T-cell (primary cell): ENCODE results near the gene ZNF586. TPM values are rescaled to one million over a fixed set of nuclear protein-coding genes. Genes with fewer than 3 reads are reported as not detected.

ENCODE experiments used
- ATAC-seq, 4 experiments: fragments of 200-7000 bp in 3 of 4; fragments of 150-1000 bp in 1 of 4; cut with Tn5 transposase; replicated peaks in 1 of 4; 1 replicate in 3 of 4; 2 replicates in 1 of 4; pipeline ENCODE4 v1.10.0; 2021; ENCODE audit warnings: moderate library complexity in 3 of 4, mild to moderate bottlenecking in 2 of 4, moderate number of reproducible peaks in 1 of 4
- CTCF ChIA-PET, 2 donors: fragments of 300-600 bp; sonication (Branson Sonifier 250); formaldehyde crosslinking; loops; one replicate each; lab custom pipeline; 2022; ENCODE audit warnings: antibody characterized with exemption in 2 of 2; lab: Charles Lee
- POLR2A ChIA-PET, 2 donors: fragments of 300-600 bp; sonication (Branson Sonifier 250); formaldehyde crosslinking; loops; one replicate each; lab custom pipeline; 2022; ENCODE audit warnings: antibody characterized with exemption in 2 of 2; lab: Charles Lee
- DNase-seq, 35 experiments: peaks; one replicate each; pipeline versions ENCODE4 v3.0.0 to v3.0.0-alpha.2; 2013 to 2023
- H3K27ac ChIP-seq: one replicate; pipeline ENCODE4 v1.5.1; 2013; ENCODE audit warnings: low read length
- H3K27me3 ChIP-seq, 2 experiments: replicated peaks in 1 of 2; 1 replicate in 1 of 2; 2 replicates in 1 of 2; pipeline versions ENCODE4 v1.6.1 to v1.7.0; 2013; ENCODE audit warnings: low read length in 1 of 2, mixed read lengths in 1 of 2; ENCODE audit not compliant: control insufficient read depth in 2 of 2, insufficient read depth in 2 of 2; ENCODE audit errors: extremely low read depth in 1 of 2
- H3K36me3 ChIP-seq, 2 donors: 1 replicate in 1 of 2; 2 replicates in 1 of 2; pipeline versions ENCODE4 v1.6.1 to v1.7.0; 2013; ENCODE audit warnings: low read length in 1 of 2; ENCODE audit not compliant: control insufficient read depth in 2 of 2, insufficient read depth in 1 of 2; ENCODE audit errors: extremely low read depth in 1 of 2
- H3K4me1 ChIP-seq, 2 experiments: 1 replicate in 1 of 2; 2 replicates in 1 of 2; pipeline versions ENCODE4 v1.6.1 to v1.7.0; 2013; ENCODE audit warnings: low read length in 2 of 2, mixed read lengths in 1 of 2; ENCODE audit not compliant: insufficient read depth in 2 of 2, control insufficient read depth in 1 of 2; ENCODE audit errors: extremely low read depth in 1 of 2
- H3K4me3 ChIP-seq, 2 donors: 1 replicate in 1 of 2; 2 replicates in 1 of 2; pipeline versions ENCODE4 v1.5.1 to v1.7.0; 2013; ENCODE audit warnings: mild to moderate bottlenecking in 2 of 2, low read length in 1 of 2, moderate library complexity in 1 of 2; ENCODE audit not compliant: control insufficient read depth in 1 of 2; ENCODE audit errors: extremely low read depth in 1 of 2
- H3K9me3 ChIP-seq: 2 replicates; pipeline ENCODE4 v1.7.0; 2013
- H3K27ac Mint-ChIP-seq, 2 donors: one replicate each; pipeline ENCODE4 v1.8.0; 2020 to 2021; ENCODE audit warnings: mild to moderate bottlenecking in 2 of 2, mixed read lengths in 2 of 2
- H3K27me3 Mint-ChIP-seq, 2 donors: one replicate each; pipeline ENCODE4 v1.8.0; 2021 to 2022; ENCODE audit warnings: mixed read lengths in 2 of 2
- H3K36me3 Mint-ChIP-seq: one replicate; pipeline ENCODE4 v1.8.0; 2021; ENCODE audit warnings: mixed read lengths
- H3K4me1 Mint-ChIP-seq, 3 donors: one replicate each; pipeline ENCODE4 v1.8.0; 2020 to 2022; ENCODE audit warnings: mixed read lengths in 3 of 3, mild to moderate bottlenecking in 1 of 3
- H3K4me3 Mint-ChIP-seq, 3 donors: one replicate each; pipeline ENCODE4 v1.8.0; 2020 to 2022; ENCODE audit warnings: mild to moderate bottlenecking in 3 of 3, mixed read lengths in 3 of 3, moderate library complexity in 3 of 3
- H3K9me3 Mint-ChIP-seq, 3 donors: one replicate each; pipeline ENCODE4 v1.8.0; 2020 to 2022; ENCODE audit warnings: mixed read lengths in 3 of 3
- WGBS: methylation state at CpG from one replicate; pipeline ENCODE4 v1.1.5; 2013; ENCODE audit warnings: missing lambda C conversion rate; ENCODE audit not compliant: insufficient coverage; 5-methylcytosine and 5-hydroxymethylcytosine counted together
- total RNA-seq, 35 experiments: library from RNA in 6 of 35; stranded (reverse) in 6 of 35; fragments of 120-200 nt in 1 of 35; gene quantifications; one replicate each; pipeline versions ENCODE4 v1.2.1 to v1.2.4 and lab custom pipeline; 2013 to 2026

Gene ZNF586
- total RNA-seq, 5 donors from 2014 or later (not counting 1 experiment from before 2014, with no cell fraction given): 34.0 to 46.9 (median 40.1) TPM

- peak; percentile 60 to 92 (median 81) for DNase-seq
- Mint-ChIP-seq H3K9me3 (peaks cover 19 to 39% (median 32%) of the 10 kb centered on the region in 3 donors), H3K36me3 (peaks cover 45% of the 10 kb centered on the region), H3K27ac (peak within 1 kb of the TSS; percentile 85 to 92), H3K27me3 (no peaks in the 10 kb centered on the region), H3K4me1 (peaks cover 28 to 42% (median 29%) of the 10 kb centered on the region in 3 donors), H3K4me3 (peak within 1 kb of the TSS; percentile 89 to 100 (median 91))
- Histone ChIP-seq H3K4me1 (peaks cover 9 to 15% of the 10 kb centered on the region in 2 experiments), H3K4me3 (peak within 1 kb of the TSS; percentile 86 to 90), H3K36me3 (peaks cover 10 to 32% of the 10 kb centered on the region in 2 donors), H3K9me3 (peaks cover 12% of the 10 kb centered on the region), H3K27ac (peak within 1 kb of the TSS; percentile 80), H3K27me3 (no peaks in the 10 kb centered on the region)
- WGBS: 2% methylated on average over 50 of the region's 51 CpGs
- POLR2A ChIA-PET: interaction anchor here (0.5 to 1.5 kb wide), 7 partner anchors 19 to 170 kb away, joined by 3 to 12 read pairs (median 3); partner anchors contain the start of genes ZNF417 (in 1 of the 2) and ZNF671 (in 1 of the 2)
- CTCF ChIA-PET: interaction anchor here in 1 of 2 donors (0.7 to 0.9 kb wide), 2 partner anchors 68 to 72 kb away, joined by 3 read pairs; partner anchors contain the start of gene ZNF552
- peak; percentile 98 to 99 (median 99) for ATAC-seq
Observed at GRCh38 chr19:57746580-57747471, 22.6 kb upstream of the ZNF586 start, which contains the start of gene ZNF776. Gene ZNF776 (plus strand): TSS chr19:57746815. CDS start chr19:57747059, 244 bp downstream.

GRCh38 chr19:57747472-57747807 is 22.0 kb upstream of the ZNF586 start:
- Histone ChIP-seq H3K4me3 (peak overlapping the region; percentile 86 to 90), H3K9me3 (peaks cover 12% of the 10 kb centered on the region), H3K4me1 (peaks cover 9 to 15% of the 10 kb centered on the region in 2 experiments), H3K27ac (peak overlapping the region; percentile 80), H3K36me3 (peaks cover 16 to 38% of the 10 kb centered on the region in 2 donors), H3K27me3 (no peaks in the 10 kb centered on the region)
- ChIA-PET CTCF (no interaction called here), POLR2A (interaction anchor here (0.7 to 1.5 kb wide), 2 partner anchors 63 to 169 kb away, joined by 3 to 5 read pairs; partner anchors contain the start of gene ZNF417 (in 1 of the 2))
- no peak for DNase-seq
- 50% methylated on average over 2 of the region's 6 CpGs for WGBS
- peak overlapping the region; percentile 89 to 100 (median 91) for H3K4me3 Mint-ChIP-seq
- peak overlapping the region; percentile 48 to 92 for H3K27ac Mint-ChIP-seq
- peaks cover 24 to 44% (median 35%) of the 10 kb centered on the region in 3 donors for H3K9me3 Mint-ChIP-seq
- no peaks in the 10 kb centered on the region for H3K27me3 Mint-ChIP-seq
- no peak for ATAC-seq
- peaks cover 51% of the 10 kb centered on the region for H3K36me3 Mint-ChIP-seq
- H3K4me1 Mint-ChIP-seq: peaks cover 28 to 44% (median 29%) of the 10 kb centered on the region in 3 donors

DNA sequence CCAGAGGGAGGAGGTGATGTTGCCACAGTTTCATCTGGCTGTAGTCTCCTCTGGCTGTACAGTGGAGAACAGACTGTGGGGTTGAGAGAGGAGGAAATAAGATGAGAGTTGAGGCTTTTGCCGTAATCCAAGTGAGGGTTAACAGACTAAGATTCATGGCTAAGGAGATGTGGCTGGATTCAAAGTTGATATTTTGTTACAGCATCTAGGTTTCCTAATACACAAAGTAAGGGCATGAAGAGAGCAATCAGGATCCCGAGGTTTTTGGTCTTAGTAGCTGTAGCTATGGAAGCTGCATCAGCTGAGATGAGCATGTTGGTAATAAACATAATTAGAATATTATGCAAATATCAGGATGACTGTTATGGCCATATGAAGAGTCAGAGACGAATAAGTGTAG is 21.4 kb upstream of the ZNF586 start:
- H3K4me1 Mint-ChIP-seq: peaks cover 28 to 44% (median 29%) of the 10 kb centered on the region in 3 donors
- Histone ChIP-seq H3K9me3 (peaks cover 16% of the 10 kb centered on the region), H3K27me3 (no peaks in the 10 kb centered on the region), H3K4me3 (peak overlapping the region; percentile 86 to 90), H3K36me3 (peaks cover 22 to 44% of the 10 kb centered on the region in 2 donors), H3K27ac (no peak overlapping the region), H3K4me1 (peaks cover 9 to 15% of the 10 kb centered on the region in 2 experiments)
- H3K9me3 Mint-ChIP-seq: peaks cover 28 to 50% (median 41%) of the 10 kb centered on the region in 3 donors
- ChIA-PET CTCF (no interaction called here), POLR2A (no interaction called here)
- ATAC-seq (no peak), DNase-seq (no peak)
- no peaks in the 10 kb centered on the region for H3K27me3 Mint-ChIP-seq
- H3K27ac Mint-ChIP-seq: no peak overlapping the region
- WGBS: 83% methylated on average over 1 of the region's 3 CpGs
- peaks cover 57% of the 10 kb centered on the region for H3K36me3 Mint-ChIP-seq
- H3K4me3 Mint-ChIP-seq: peak overlapping the region; percentile 89 to 100 (median 91)

DNA sequence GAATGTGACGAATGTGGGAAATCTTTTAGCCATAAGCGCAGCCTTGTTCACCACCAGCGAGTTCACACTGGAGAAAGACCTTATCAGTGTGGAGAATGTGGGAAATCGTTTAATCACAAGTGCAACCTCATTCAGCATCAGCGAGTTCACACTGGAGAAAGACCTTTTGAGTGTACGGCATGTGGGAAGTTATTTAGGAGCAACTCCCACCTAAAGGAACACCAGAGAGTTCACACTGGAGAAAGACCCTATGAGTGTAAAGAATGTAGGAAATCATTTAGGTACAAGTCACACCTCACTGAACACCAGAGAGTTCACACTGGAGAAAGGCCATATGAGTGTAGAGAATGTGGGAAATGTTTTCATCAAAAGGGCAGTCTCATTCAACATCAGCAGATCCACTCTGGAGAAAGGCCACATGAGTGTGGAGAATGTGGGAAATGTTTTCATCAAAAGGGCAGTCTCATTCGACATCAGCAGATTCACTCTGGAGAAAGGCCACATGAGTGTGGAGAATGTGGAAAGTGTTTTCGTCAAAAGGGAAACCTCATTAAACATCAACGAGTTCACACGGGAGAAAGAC is 15.3 kb upstream of the ZNF586 start:
- H3K27ac ChIP-seq: no peak overlapping the region
- H3K9me3 ChIP-seq: peaks cover 28% of the 10 kb centered on the region
- DNase-seq (no peak), ATAC-seq (no peak)
- ChIA-PET POLR2A (no interaction called here), CTCF (no interaction called here)
- WGBS: 100% methylated on average over 1 of the region's 10 CpGs
- Mint-ChIP-seq H3K36me3 (peaks cover 97% of the 10 kb centered on the region), H3K27ac (no peak overlapping the region), H3K4me3 (peak overlapping the region in 1 of 3 donors; percentile 24), H3K27me3 (no peaks in the 10 kb centered on the region), H3K4me1 (peaks cover 5 to 19% (median 6%) of the 10 kb centered on the region in 3 donors), H3K9me3 (peaks cover 20 to 68% (median 67%) of the 10 kb centered on the region in 3 donors)
- H3K36me3 ChIP-seq: peaks cover 29 to 60% of the 10 kb centered on the region in 2 donors
- H3K4me1 ChIP-seq: no peaks in the 10 kb centered on the region
- no peaks in the 10 kb centered on the region for H3K27me3 ChIP-seq
- H3K4me3 ChIP-seq: no peak overlapping the region

- no peak overlapping the region for H3K4me3 ChIP-seq
- peaks cover 23 to 65% (median 64%) of the 10 kb centered on the region in 3 donors for H3K9me3 Mint-ChIP-seq
- CTCF ChIA-PET: no interaction called here
- no peak overlapping the region for H3K4me3 Mint-ChIP-seq
- H3K36me3 ChIP-seq: peaks cover 29 to 55% of the 10 kb centered on the region in 2 donors
- peaks cover 97% of the 10 kb centered on the region for H3K36me3 Mint-ChIP-seq
- no peaks in the 10 kb centered on the region for H3K4me1 ChIP-seq
- peaks cover 0 to 13% (median 2%) of the 10 kb centered on the region in 3 donors for H3K4me1 Mint-ChIP-seq
- H3K27me3 ChIP-seq: no peaks in the 10 kb centered on the region
- no peak for ATAC-seq
- no peak for DNase-seq
- no peak overlapping the region for H3K27ac Mint-ChIP-seq
- POLR2A ChIA-PET: no interaction called here
- H3K27me3 Mint-ChIP-seq: no peaks in the 10 kb centered on the region
- H3K27ac ChIP-seq: no peak overlapping the region
- 100% methylated on average over 3 of the region's 4 CpGs for WGBS
- H3K9me3 ChIP-seq: peaks cover 21% of the 10 kb centered on the region
Observed at GRCh38 chr19:57755031-57755430, 14.4 kb upstream of the ZNF586 start.

DNA sequence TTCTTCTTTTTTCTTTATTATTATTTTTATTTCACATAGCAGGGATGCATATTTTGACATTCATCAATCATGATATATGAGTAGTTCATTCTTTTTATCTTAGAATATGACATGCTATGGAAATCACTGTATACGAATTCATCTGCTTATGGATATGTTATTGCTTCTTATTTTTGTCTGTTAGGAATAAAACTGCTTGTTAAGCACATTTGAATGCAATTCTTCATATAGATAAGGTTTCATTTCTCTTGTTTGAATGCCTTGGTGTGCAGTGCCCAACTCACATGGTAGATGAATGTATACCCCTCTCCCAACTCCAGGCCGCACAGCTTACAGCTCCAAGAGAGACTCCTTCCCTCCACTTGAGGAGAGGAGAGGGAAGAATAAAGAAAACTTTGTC is 11.5 kb upstream of the ZNF586 start:
- Histone ChIP-seq H3K27me3 (no peaks in the 10 kb centered on the region), H3K36me3 (peaks cover 14 to 29% of the 10 kb centered on the region in 2 donors), H3K4me3 (no peak overlapping the region), H3K9me3 (peaks cover 18% of the 10 kb centered on the region), H3K4me1 (no peaks in the 10 kb centered on the region), H3K27ac (no peak overlapping the region)
- POLR2A ChIA-PET: interaction anchor here in 1 of 2 donors (0.6 kb wide), 1 partner anchor 11 kb away, joined by 3 read pairs; the partner anchor contains the start of gene ZNF586
- H3K36me3 Mint-ChIP-seq: peaks cover 88% of the 10 kb centered on the region
- CTCF ChIA-PET: interaction anchor here in 1 of 2 donors (0.5 kb wide), 1 partner anchor 15 kb away, joined by 5 read pairs; no protein-coding TSS in a partner anchor
- H3K4me1 Mint-ChIP-seq: no peaks in the 10 kb centered on the region
- no CpG with 5 or more reads among the region's 2 CpGs for WGBS
- no peak overlapping the region for H3K27ac Mint-ChIP-seq
- H3K27me3 Mint-ChIP-seq: no peaks in the 10 kb centered on the region
- peaks cover 4 to 49% (median 44%) of the 10 kb centered on the region in 3 donors for H3K9me3 Mint-ChIP-seq
- no peak overlapping the region for H3K4me3 Mint-ChIP-seq
- ATAC-seq (no peak), DNase-seq (no peak)
